HCT116 (cell line): ENCODE data around the gene KXD1.

Experiments
- EZH2 ChIP-seq: fragments of 200-600 bp; sonication (generic); IDR thresholded peaks from 2 replicates; pipeline ENCODE4 v1.6.1; 2017; ENCODE audit warnings: antibody characterized with exemption, mixed run types
- EZH2phosphoT487 ChIP-seq: fragments of 200-600 bp; IDR thresholded peaks from 2 replicates; pipeline ENCODE4 v1.6.1; 2018; ENCODE audit warnings: antibody characterized with exemption, borderline replicate concordance
- POLR2A ChIP-seq: IDR thresholded peaks from 2 replicates; pipeline ENCODE4 v1.7.0; 2011; ENCODE audit warnings: borderline replicate concordance; ENCODE audit not compliant: insufficient read depth, insufficient read length; ENCODE audit errors: extremely low read depth
- REST ChIP-seq: IDR thresholded peaks from 2 replicates; pipeline ENCODE4 v1.6.1; 2012; ENCODE audit warnings: low read depth
- TF ChIP-seq, protein P1 (sequence below), 3 experiments: fragments of 200-600 bp in 1 of 3; sonication (generic) in 1 of 3; IDR thresholded peaks in 2 of 3; conservative IDR thresholded peaks in 1 of 3; 2 replicates each; pipeline ENCODE4 v1.5.1; 2012 to 2017; ENCODE audit warnings: low read depth in 2 of 3, low read length in 2 of 3, antibody characterized with exemption in 1 of 3, borderline replicate concordance in 1 of 3, control low read depth in 1 of 3, mild to moderate bottlenecking in 1 of 3, mixed read lengths in 1 of 3, mixed run types in 1 of 3, moderate library complexity in 1 of 3; ENCODE audit not compliant: insufficient read depth in 1 of 3

- no peak for TF ChIP-seq POLR2A
- TF ChIP-seq EZH2 = no peak
- TF ChIP-seq REST = no peak
- TF ChIP-seq, protein P1, sequence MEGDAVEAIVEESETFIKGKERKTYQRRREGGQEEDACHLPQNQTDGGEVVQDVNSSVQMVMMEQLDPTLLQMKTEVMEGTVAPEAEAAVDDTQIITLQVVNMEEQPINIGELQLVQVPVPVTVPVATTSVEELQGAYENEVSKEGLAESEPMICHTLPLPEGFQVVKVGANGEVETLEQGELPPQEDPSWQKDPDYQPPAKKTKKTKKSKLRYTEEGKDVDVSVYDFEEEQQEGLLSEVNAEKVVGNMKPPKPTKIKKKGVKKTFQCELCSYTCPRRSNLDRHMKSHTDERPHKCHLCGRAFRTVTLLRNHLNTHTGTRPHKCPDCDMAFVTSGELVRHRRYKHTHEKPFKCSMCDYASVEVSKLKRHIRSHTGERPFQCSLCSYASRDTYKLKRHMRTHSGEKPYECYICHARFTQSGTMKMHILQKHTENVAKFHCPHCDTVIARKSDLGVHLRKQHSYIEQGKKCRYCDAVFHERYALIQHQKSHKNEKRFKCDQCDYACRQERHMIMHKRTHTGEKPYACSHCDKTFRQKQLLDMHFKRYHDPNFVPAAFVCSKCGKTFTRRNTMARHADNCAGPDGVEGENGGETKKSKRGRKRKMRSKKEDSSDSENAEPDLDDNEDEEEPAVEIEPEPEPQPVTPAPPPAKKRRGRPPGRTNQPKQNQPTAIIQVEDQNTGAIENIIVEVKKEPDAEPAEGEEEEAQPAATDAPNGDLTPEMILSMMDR (IDR thresholded peaks at IDR 0.05 in 2 of 3, conservative IDR thresholded peaks at IDR 0.05 in 1 of 3; ENCODE audit: borderline replicate concordance in 1 of 3, insufficient read depth in 1 of 3, low read depth in 2 of 3, low read length in 2 of 3) = no peak
- no peak for TF ChIP-seq EZH2phosphoT487
These were observed 58.4 kb downstream of the KXD1 start for GRCh38 chr19:18616023-18616422.
